ENCODE measurements around the gene TMEM101.

GRCh38 chr17:44008205-44008909 is 6.4 kb downstream of the TMEM101 start:
- no peak for TF ChIP-seq SIRT6 (IDR thresholded peaks at IDR 0.05; ENCODE audit: low read length)
- no peak for TF ChIP-seq HDAC6 (IDR thresholded peaks at IDR 0.05; ENCODE audit: low read depth, low read length)
- TF ChIP-seq CTCF (IDR thresholded peaks at IDR 0.05; ENCODE audit: control extremely low read depth in 1 of 3, insufficient read depth in 1 of 3, low read depth in 1 of 3, low read length in 3 of 3): peak; percentile 45 to 55 (median 53)
- TF ChIP-seq NRF1 (IDR thresholded peaks at IDR 0.05; ENCODE audit: low read depth, low read length): no peak
- TF ChIP-seq E2F6 (IDR thresholded peaks at IDR 0.05): no peak
- TF ChIP-seq PHF8 (conservative IDR thresholded peaks at IDR 0.05; ENCODE audit: low read depth, low read length): no peak
- no peak for TF ChIP-seq SRF (IDR thresholded peaks at IDR 0.05; ENCODE audit: low read depth, low read length)
- TF ChIP-seq BRCA1 (IDR thresholded peaks at IDR 0.05; ENCODE audit: low read depth, low read length): no peak
- no peak for TF ChIP-seq ZNF274 (IDR thresholded peaks at IDR 0.05; ENCODE audit: borderline replicate concordance, extremely low read depth, low read length)
- TF ChIP-seq EP300 (IDR thresholded peaks at IDR 0.05; ENCODE audit: borderline replicate concordance in 1 of 2, low read depth in 2 of 2, low read length in 2 of 2): no peak
- TF ChIP-seq MAX (IDR thresholded peaks at IDR 0.05): no peak
- TF ChIP-seq SP1 (IDR thresholded peaks at IDR 0.05; ENCODE audit: low read depth, low read length): no peak
- no peak for TF ChIP-seq POLR2A (IDR thresholded peaks at IDR 0.05; ENCODE audit: control extremely low read depth in 1 of 2, low read depth in 2 of 2, low read length in 2 of 2)
- TF ChIP-seq RBBP5 (IDR thresholded peaks at IDR 0.05; ENCODE audit: borderline replicate concordance, low read depth, low read length): no peak

Measured in H1 (cell line).